OCI-LY1 (cell line): Measurements from ENCODE around the gene ZDHHC4.

Source experiments
- H2AFZ ChIP-seq: fragments of 200-600 bp; sonication (generic), shearing (Covaris generic); 2 replicates; pipeline ENCODE4 v1.6.0; 2014; ENCODE audit warnings: antibody characterized with exemption, mild to moderate bottlenecking, low read length
- H3F3A ChIP-seq: fragments of 200-600 bp; sonication (generic), shearing (Covaris generic); 2 replicates; pipeline ENCODE4 v1.6.0; 2014; ENCODE audit warnings: mild to moderate bottlenecking, antibody characterized with exemption, low read length, moderate library complexity; ENCODE audit not compliant: insufficient read depth
- H3K27ac ChIP-seq: fragments of 200-600 bp; sonication (generic); 2 replicates; pipeline ENCODE4 v1.5.1; 2014; ENCODE audit warnings: low read length, mixed run types, mild to moderate bottlenecking, low read depth; ENCODE audit not compliant: poor library complexity, severe bottlenecking
- H3K27me3 ChIP-seq: fragments of 200-600 bp; sonication (generic); 2 replicates; pipeline ENCODE4 v1.6.0; 2014; ENCODE audit warnings: antibody characterized with exemption, mild to moderate bottlenecking, low read length, moderate library complexity; ENCODE audit not compliant: insufficient read depth
- H3K36me3 ChIP-seq: fragments of 200-600 bp; sonication (generic); 2 replicates; pipeline ENCODE4 v1.6.1; 2014; ENCODE audit warnings: mild to moderate bottlenecking, antibody characterized with exemption, low read length, moderate library complexity, mixed read lengths; ENCODE audit not compliant: insufficient read depth
- H3K4me1 ChIP-seq: fragments of 200-600 bp; sonication (generic); 2 replicates; pipeline ENCODE4 v1.5.1; 2014; ENCODE audit warnings: mild to moderate bottlenecking, low read length, moderate library complexity; ENCODE audit not compliant: insufficient read depth, severe bottlenecking
- H3K4me2 ChIP-seq: fragments of 200-600 bp; sonication (generic), shearing (Covaris generic); 2 replicates; pipeline ENCODE4 v1.6.1; 2014; ENCODE audit warnings: low read length
- H3K4me3 ChIP-seq: fragments of 200-600 bp; sonication (generic); 2 replicates; pipeline ENCODE4 v1.5.1; 2014; ENCODE audit warnings: low read length, low read depth, mild to moderate bottlenecking, mixed read lengths; ENCODE audit not compliant: poor library complexity, severe bottlenecking
- H3K79me2 ChIP-seq: fragments of 200-600 bp; shearing (Covaris generic); 2 replicates; pipeline ENCODE4 v1.6.1; 2016; ENCODE audit warnings: mixed run types, low read length, mixed read lengths; ENCODE audit not compliant: insufficient read depth
- H3K9ac ChIP-seq: fragments of 200-600 bp; sonication (generic), shearing (Covaris generic); 2 replicates; pipeline ENCODE4 v1.6.1; 2014; ENCODE audit warnings: mild to moderate bottlenecking, low read length, mixed read lengths
- H3K9me2 ChIP-seq: fragments of 200-600 bp; sonication (generic), shearing (Covaris generic); 2 replicates; pipeline ENCODE4 v1.6.1; 2014; ENCODE audit warnings: low read depth, mild to moderate bottlenecking, low read length, mixed read lengths
- H3K9me3 ChIP-seq: fragments of 200-600 bp; shearing (Covaris generic); 2 replicates; pipeline ENCODE4 v1.6.1; 2014; ENCODE audit warnings: low read length, mixed read lengths
- H4K20me1 ChIP-seq: fragments of 200-600 bp; sonication (generic), shearing (Covaris generic); 2 replicates; pipeline ENCODE4 v1.6.0; 2016; ENCODE audit warnings: mild to moderate bottlenecking, low read length; ENCODE audit not compliant: insufficient read depth
- CTCF ChIP-seq: fragments of 200-600 bp; sonication (generic), shearing (Covaris generic); IDR thresholded peaks from 2 replicates; pipeline ENCODE4 v1.5.1; 2017; ENCODE audit warnings: mild to moderate bottlenecking, antibody characterized with exemption, low read length, moderate library complexity, mixed read lengths
- EZH2 ChIP-seq: fragments of 200-600 bp; sonication (generic), shearing (Covaris generic); IDR thresholded peaks from 2 replicates; pipeline ENCODE4 v1.8.0; 2017; ENCODE audit warnings: borderline replicate concordance, mixed run types, mild to moderate bottlenecking, antibody characterized with exemption, low read length, moderate library complexity, mixed read lengths

The ZDHHC4 gene

GRCh38 chr7:6577369-6578113 is at the start of gene ZDHHC4:
ZDHHC4 (plus strand) TSS chr7:6577454; CDS start chr7:6580562, 3,108 bp downstream.
- H2AFZ ChIP-seq: no peak within 1 kb of the TSS
- no peaks in the 10 kb centered on the region for H3K79me2 ChIP-seq
- H3F3A ChIP-seq: no peaks in the 10 kb centered on the region

GRCh38 chr7:6528401-6529130 is 48.7 kb upstream of the ZDHHC4 start:
- no peaks in the 10 kb centered on the region for H3K9me3 ChIP-seq
- no peak overlapping the region for H3K4me2 ChIP-seq
- no peaks in the 10 kb centered on the region for H4K20me1 ChIP-seq
- peaks cover 12% of the 10 kb centered on the region for H3K27me3 ChIP-seq
- H3K27ac ChIP-seq: no peak overlapping the region
- H3K4me1 ChIP-seq: peaks cover 7% of the 10 kb centered on the region
- H3K36me3 ChIP-seq: no peaks in the 10 kb centered on the region
- no peaks in the 10 kb centered on the region for H3F3A ChIP-seq
- no peaks in the 10 kb centered on the region for H3K9me2 ChIP-seq
- H3K4me3 ChIP-seq: no peak overlapping the region
- no peak overlapping the region for H2AFZ ChIP-seq
- TF ChIP-seq CTCF: no peak
- no peaks in the 10 kb centered on the region for H3K79me2 ChIP-seq
- no peak overlapping the region for H3K9ac ChIP-seq

More at GRCh38 chr7:6577369-6578113, at the start of gene ZDHHC4:
- Histone ChIP-seq H3K4me2 (peak within 1 kb of the TSS; percentile 62), H3K4me1 (peaks cover 26% of the 10 kb centered on the region), H3K9me2 (no peaks in the 10 kb centered on the region), H3K9ac (peak within 1 kb of the TSS; percentile 86), H3K4me3 (peak within 1 kb of the TSS; percentile 76), H3K9me3 (no peaks in the 10 kb centered on the region), H3K27me3 (no peaks in the 10 kb centered on the region), H3K36me3 (peaks cover 26% of the 10 kb centered on the region), H3K27ac (peak within 1 kb of the TSS; percentile 51), H4K20me1 (no peaks in the 10 kb centered on the region)
- TF ChIP-seq EZH2: no peak
- TF ChIP-seq CTCF: no peak

GRCh38 chr7:6529643-6530042 is 47.6 kb upstream of the ZDHHC4 start:
- H3K9me3 ChIP-seq: no peaks in the 10 kb centered on the region
- no peaks in the 10 kb centered on the region for H3K79me2 ChIP-seq
- H3K4me1 ChIP-seq: peaks cover 7% of the 10 kb centered on the region
- no peaks in the 10 kb centered on the region for H3K36me3 ChIP-seq
- no peak overlapping the region for H3K27ac ChIP-seq
- no peak for TF ChIP-seq EZH2
- TF ChIP-seq CTCF: no peak
- H4K20me1 ChIP-seq: no peaks in the 10 kb centered on the region
- no peak overlapping the region for H2AFZ ChIP-seq
- H3F3A ChIP-seq: no peaks in the 10 kb centered on the region
- peaks cover 12% of the 10 kb centered on the region; the same call in 1 of the 2 replicates for H3K27me3 ChIP-seq
- no peak overlapping the region for H3K4me2 ChIP-seq
- H3K9me2 ChIP-seq: no peaks in the 10 kb centered on the region
- no peak overlapping the region for H3K9ac ChIP-seq
- no peak overlapping the region for H3K4me3 ChIP-seq
